ENCODE results near the gene TFCP2. TPM values are rescaled to one million over a fixed set of nuclear protein-coding genes. Genes with fewer than 3 reads are reported as not detected.

Gene TFCP2
- total RNA-seq, 1 donor from 2014 or later, result 28.2 TPM

Small RNAs within 50 kb of the gene (small RNA-seq; reads per million reads assigned to genes)
- gene RF00019 (ENCODE audit: low replicate concordance) (not detected), gene RNU6-199P (ENCODE audit: low replicate concordance) (not detected)

Other genes starting within 250 kb of the TFCP2 start
- not detected for gene HIGD1C, start 220.6 kb downstream of the TFCP2 start, total RNA-seq
- 54.9 TPM for gene SLC11A2, start 146.8 kb downstream of the TFCP2 start, total RNA-seq
- 57.2 TPM for gene LETMD1, start 124.8 kb downstream of the TFCP2 start, total RNA-seq
- 21.0 TPM for gene CSRNP2, start 89.5 kb downstream of the TFCP2 start, total RNA-seq
- gene POU6F1, start 44.9 kb upstream of the TFCP2 start, total RNA-seq, result 4.5 TPM
- gene DAZAP2, start 65.7 kb upstream of the TFCP2 start, total RNA-seq, result 74.2 TPM
- gene SMAGP, start 97.3 kb upstream of the TFCP2 start, total RNA-seq, result 5.0 TPM
- 3.8 TPM for gene BIN2, start 151.0 kb upstream of the TFCP2 start, total RNA-seq
- not detected for gene CELA1, start 173.5 kb upstream of the TFCP2 start, total RNA-seq
- gene GALNT6, start 218.3 kb upstream of the TFCP2 start, total RNA-seq, result 14.4 TPM